Activated CD4-positive, alpha-beta T cell treated with anti-CD3 and anti-CD28 coated beads for 48 hours (primary cell): ENCODE measurements around the gene CCDC110.
A peak's percentile ranks its signal among the peaks of the same experiment; 100 is the strongest.
"Not testable (repeated sequence)": the region's sequence is repeated elsewhere in the genome, so short reads cannot be mapped to it uniquely, and the experiment has no call there.

Source experiments
- DNase-seq: peaks from one replicate; pipeline ENCODE4 v3.0.0-alpha.2; 2020

The CCDC110 gene

GRCh38 chr4:185471235-185472102 is at the start of gene CCDC110:
CCDC110 (minus strand) TSS chr4:185471733; CDS start chr4:185471683, 50 bp downstream.
- peak; percentile 93 for DNase-seq

- DNase-seq = no peak
Measured at GRCh38 chr4:185520119-185520518, 48.6 kb upstream of the CCDC110 start.

GRCh38 chr4:185518494-185518893 is 47.0 kb upstream of the CCDC110 start:
- DNase-seq = no peak

- DNase-seq = no peak
Measured at GRCh38 chr4:185518069-185518468, 46.5 kb upstream of the CCDC110 start.

DNA sequence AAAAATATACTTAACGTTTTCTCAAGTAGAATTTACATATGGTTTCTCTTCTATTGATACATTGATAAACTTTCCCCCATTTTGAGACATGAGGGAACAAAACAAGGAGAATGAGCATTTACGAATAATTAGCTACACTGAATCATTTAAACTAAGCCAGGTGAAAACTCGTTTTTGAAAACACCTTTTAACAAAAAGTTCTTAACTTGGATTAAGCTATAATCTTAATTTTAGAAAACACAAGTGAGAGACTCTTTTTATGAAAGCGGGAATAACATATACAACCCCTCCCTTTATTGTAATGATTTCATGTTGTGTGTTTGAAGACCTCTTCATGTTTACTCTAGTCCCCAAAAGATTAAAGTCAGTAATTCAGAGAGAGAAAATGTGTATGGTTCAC is 43.7 kb upstream of the CCDC110 start:
- DNase-seq = no peak

- DNase-seq = no peak
Measured at GRCh38 chr4:185514182-185514697, 42.7 kb upstream of the CCDC110 start.

- DNase-seq = no peak
Measured at GRCh38 chr4:185513489-185514181, 42.1 kb upstream of the CCDC110 start.

DNA sequence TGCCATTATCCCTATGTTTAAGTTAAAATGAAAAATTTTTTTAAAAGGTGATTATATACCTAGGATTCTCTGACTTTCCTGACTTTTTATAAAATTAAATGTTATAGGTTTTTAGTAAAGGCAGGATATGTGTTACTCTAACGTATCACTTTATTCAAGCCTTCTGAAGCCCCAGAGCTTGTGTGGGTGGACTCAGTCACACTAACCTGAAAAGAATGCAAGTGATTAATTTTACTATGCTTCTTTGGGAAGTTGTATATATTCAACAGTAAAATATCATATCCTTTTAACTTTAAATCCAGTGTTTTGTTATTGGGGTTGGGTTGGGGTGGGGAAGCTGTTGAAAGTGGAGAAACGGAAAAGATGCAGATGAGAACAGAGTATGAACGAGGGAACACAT is 41.0 kb upstream of the CCDC110 start:
- DNase-seq = no peak

- not testable (repeated sequence) for DNase-seq
Measured at GRCh38 chr4:185511243-185511642, 39.7 kb upstream of the CCDC110 start.

GRCh38 chr4:185510806-185511205 is 39.3 kb upstream of the CCDC110 start:
- no peak for DNase-seq

GRCh38 chr4:185508181-185508580 is 36.6 kb upstream of the CCDC110 start:
- DNase-seq = no peak

DNA sequence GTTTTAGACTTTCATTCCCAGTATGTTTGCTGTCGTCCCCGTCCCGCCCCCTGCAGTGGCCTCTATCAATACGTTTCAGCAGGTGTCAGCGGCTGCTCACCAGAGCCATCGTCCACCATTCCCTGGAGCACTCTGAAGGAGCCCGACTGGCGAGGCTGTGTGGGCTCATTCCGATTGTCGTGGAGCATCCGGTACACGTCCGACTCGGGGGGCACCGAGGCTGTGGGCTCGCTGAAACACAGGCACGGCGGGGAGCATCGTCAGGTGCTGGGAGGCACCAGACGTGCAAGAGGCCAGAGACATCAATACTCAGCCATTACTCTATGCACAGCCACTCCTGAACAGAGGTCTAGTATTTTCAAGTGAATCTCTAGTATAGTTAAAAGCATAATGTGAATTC is 34.9 kb upstream of the CCDC110 start:
- DNase-seq = no peak

DNA sequence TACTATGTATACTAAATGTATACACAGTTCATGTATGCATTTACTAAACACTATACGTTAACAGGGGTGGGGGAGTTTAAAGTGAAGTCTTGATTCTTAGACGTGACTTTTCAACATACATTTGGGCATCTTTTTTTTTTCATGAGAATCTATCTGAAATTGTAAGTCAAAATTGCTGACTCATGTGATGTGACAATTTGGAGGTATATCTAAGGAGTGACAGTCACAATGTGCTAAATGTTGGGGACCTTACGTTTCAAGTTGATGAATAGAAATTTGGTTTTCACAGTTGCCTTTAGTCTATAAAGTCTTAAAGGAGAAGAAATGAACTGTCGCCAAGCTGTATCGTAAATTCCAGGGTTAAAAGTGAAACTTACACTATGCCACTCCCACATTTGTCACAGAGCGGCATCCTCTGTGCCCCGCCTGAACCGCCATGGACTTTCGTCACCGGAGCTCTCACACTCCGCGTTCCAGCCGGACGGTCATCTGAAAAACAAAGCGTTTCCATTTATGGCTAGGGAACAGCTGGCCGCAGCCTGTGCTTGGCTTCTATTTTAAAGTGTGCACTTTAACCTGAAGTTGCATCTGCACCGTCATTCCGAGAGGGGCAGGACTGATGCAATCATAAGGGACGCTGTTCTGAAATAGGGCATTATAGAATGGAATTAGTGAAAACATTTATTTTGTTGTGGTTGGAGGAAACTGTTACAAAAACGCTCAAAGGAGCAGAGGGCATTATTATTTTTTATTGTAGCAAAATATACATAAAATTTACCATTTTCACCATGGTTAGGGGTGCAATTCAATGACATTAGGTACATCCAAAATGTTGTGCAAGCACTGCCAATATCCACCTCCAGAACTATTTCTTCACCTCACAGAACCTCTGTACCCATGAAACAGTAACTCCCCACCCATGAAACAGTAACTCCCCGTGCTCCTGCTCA is 32.8 kb upstream of the CCDC110 start:
- no peak for DNase-seq

DNA sequence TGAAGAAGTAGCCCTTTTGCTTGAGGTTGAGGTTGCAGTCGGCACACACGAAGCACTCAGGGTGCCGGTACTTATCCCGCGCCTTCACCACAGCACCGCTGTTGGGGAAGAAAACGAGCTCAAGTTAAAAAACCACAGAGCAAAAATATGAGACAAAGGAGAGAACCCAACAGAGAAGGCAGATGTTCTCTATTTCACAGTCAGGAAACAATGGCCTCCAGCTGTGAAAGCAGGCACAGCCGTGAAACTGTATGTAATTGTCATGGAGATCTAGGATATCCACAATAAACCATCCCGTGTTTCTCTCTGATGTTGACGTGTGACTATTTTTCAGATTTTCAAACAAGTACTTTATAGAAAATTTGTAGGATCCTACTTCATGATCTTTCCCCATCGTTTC is 30.9 kb upstream of the CCDC110 start:
- no peak for DNase-seq

DNA sequence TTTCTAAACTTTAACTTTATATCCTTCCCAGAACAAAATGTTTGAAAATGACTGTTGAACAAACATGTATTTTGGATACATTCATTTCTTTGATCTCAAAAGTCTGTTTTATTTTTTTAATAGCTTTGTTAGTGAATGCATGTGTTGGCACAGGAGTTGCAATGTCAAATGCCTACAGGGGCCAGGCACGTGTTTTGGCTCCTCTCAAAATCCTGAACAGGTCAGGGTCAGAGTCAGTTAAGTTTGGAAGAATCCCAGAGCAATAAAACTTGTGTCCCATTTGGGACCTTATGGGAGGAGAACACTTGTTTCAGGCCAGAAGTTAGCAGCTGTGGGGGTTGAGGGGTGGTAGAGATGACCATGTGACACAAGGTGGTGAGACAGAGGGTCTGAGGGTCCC is 29.0 kb upstream of the CCDC110 start:
- no peak for DNase-seq

- DNase-seq = no peak
Measured at GRCh38 chr4:185500035-185500434, 28.5 kb upstream of the CCDC110 start.

DNA sequence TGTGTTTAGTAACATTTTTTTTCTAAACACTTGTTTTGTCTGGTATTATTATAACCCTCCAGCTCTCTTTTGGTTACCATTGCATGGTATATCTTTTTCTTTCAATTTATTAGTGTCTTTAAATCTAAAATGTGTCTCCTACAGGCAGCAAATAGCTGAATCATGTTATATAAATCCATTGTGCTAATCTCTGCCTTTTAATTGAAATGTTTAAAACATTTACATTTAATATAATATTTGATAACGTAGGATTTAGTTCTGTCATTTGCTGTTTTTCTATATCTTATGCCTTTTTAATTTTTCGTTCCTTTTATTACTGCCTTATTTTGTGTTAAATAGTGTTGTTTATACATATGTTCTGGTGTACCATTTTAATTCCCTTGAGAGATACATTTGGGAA is 17.1 kb upstream of the CCDC110 start:
- no peak for DNase-seq

- no peak for DNase-seq
Measured at GRCh38 chr4:185481401-185481800, 9.9 kb upstream of the CCDC110 start.

DNA sequence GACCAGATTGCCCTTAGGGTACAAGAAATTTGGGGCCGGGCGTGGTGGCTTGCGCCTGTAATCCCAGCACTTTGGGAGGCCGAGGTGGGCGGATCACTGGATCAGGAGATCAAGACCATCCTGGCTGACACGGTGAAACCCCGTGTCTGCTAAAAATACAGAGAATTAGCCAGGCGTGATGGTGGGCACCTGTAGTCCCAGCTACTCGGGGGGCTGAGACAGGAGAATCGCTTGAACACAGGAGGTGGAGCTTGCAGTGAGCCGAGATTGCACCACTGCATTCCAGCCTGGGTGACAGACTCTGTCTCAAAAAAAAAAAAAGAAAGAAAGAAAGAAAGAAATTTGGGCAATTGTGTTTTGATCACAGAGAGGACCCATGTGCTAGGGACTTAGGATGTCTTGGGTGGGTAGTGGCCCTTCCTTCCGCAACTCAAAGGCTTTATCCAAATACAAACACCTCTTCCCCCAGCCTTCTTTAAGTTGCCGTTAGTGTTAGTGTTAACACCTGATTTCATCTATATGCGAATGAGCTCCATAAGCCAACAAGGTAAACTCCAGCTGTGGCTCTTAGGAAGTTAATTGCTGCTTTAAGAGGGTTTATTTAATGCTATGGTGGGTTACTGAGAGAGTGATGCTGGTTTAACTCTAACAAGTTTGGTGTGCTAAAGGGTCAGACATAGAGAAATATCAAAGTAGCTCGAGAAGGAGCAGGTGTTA is 8.6 kb upstream of the CCDC110 start:
- no peak for DNase-seq

GRCh38 chr4:185479507-185479971 is 8.0 kb upstream of the CCDC110 start:
- DNase-seq = no peak

- no peak for DNase-seq
Measured at GRCh38 chr4:185473247-185473646, 1.7 kb upstream of the CCDC110 start.

DNA sequence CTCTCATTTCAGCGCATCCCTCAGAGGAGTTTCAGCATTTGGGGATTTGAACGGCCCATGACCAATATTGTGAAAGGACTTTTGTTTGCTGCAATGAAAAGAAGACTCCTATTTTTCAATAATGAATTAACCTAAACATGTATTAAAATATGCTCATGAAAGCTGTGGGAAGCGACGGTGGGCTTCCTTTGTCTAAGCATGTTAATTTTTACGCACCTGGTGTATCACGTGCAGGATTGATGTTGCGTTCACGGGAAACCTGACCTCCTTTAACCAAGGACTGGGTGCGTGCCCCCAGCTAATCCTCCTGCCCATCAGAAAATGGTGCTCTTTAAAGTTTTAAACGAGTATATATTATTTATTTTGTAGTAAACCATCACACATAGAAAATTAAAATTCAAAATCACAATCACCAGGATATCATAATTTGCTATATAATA is 590 bp upstream of the CCDC110 start:
- no peak for DNase-seq
